K562 treated with DMSO at 1 percent for 12 hours (cell line): ENCODE measurements around the gene NAV2. TPM values are rescaled to one million over a fixed set of nuclear protein-coding genes. Genes with fewer than 3 reads are reported as not detected.

ENCODE experiments used
- total RNA-seq: library from RNA; unstranded; fragments of 300-600 nt; gene quantifications from 2 replicates; pipeline ENCODE4 v1.2.3, GENCODE V29; 2022; ENCODE audit not compliant: insufficient read depth

The NAV2 gene
- 0.15 and 0.74 TPM in 2 replicates for total RNA-seq

GRCh38 chr11:19712281-19713195 is at the start of gene NAV2:
TSS of gene NAV2 (plus strand) at chr11:19712837. CDS start at chr11:19713696, 859 bp downstream.

DNA sequence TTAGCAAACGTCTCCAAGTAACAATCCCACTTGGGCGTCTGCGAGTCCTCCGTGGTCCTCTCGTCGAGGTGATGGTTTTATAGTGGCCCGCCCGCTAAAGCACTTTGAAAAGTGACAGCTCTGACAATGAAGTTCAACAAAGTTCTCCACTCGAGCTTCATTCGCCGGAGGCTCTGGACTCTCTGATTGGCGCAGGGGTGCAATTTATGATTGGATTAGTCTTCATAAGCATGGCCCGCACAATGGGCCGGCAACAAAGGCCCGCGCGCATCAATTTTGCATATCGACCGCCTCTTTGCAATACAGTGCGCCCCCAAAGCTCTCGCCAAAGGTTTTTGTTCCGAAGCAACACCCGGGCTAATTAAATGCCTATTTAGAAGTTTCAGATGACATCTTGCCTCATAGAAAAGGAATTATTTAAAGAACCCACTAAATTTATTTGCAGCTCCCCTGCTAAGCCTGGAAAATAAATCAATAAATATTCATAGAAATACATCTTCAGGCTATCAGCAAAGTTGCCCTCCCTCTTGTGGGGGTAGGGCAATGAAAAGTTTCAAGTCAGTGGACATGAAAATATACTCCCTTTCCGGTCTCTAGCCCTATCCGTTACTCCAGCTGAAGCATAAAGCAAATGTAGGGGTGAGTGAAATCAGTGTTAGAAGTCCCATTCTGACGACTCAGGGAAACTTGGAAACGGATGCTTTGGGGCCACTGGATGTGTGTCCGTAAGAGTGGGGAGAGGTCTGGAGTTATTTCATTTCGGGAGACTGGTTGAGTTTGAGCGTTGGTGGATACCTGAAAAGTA is 448.0 kb downstream of the NAV2 start, which contains the start of gene DBX1:
Gene DBX1, minus strand, starts transcription at position 51 of the 805 bp plus-strand sequence. CDS start 151 bp downstream, outside the sequence.

